ENCODE data around the gene THRAP3.

THRAP3 gene

GRCh38 chr1:36326499-36326898 is 102.3 kb downstream of the THRAP3 start:
- DNase-seq (ENCODE audit: low read depth, low spot score) = no peak

GRCh38 chr1:36327421-36328087 is 103.3 kb downstream of the THRAP3 start:
- DNase-seq (ENCODE audit: low read depth, low spot score) = no peak

- no peak for DNase-seq (ENCODE audit: low read depth, low spot score)
These were observed 103.8 kb downstream of the THRAP3 start for GRCh38 chr1:36328088-36328480.

GRCh38 chr1:36328713-36329112 is 104.5 kb downstream of the THRAP3 start:
- DNase-seq (ENCODE audit: low read depth, low spot score) = no peak

GRCh38 chr1:36329817-36330216 is 105.6 kb downstream of the THRAP3 start:
- no peak for DNase-seq (ENCODE audit: low read depth, low spot score)

- DNase-seq (ENCODE audit: low read depth, low spot score) = no peak
These were observed 106.7 kb downstream of the THRAP3 start for GRCh38 chr1:36330940-36331339.

GRCh38 chr1:36337830-36338229 is 113.6 kb downstream of the THRAP3 start:
- no peak for DNase-seq (ENCODE audit: low read depth, low spot score)

GRCh38 chr1:36339215-36339614 is 115.0 kb downstream of the THRAP3 start:
- no peak for DNase-seq (ENCODE audit: low read depth, low spot score)

GRCh38 chr1:36339615-36340014 is 115.4 kb downstream of the THRAP3 start:
- DNase-seq (ENCODE audit: low read depth, low spot score) = no peak

GRCh38 chr1:36341626-36342320 is 117.5 kb downstream of the THRAP3 start:
- no peak for DNase-seq (ENCODE audit: low read depth, low spot score)

GRCh38 chr1:36342426-36343185 is 118.4 kb downstream of the THRAP3 start:
- no peak for DNase-seq (ENCODE audit: low read depth, low spot score)

GRCh38 chr1:36343651-36344394 is 119.6 kb downstream of the THRAP3 start:
- DNase-seq (ENCODE audit: low read depth, low spot score) = no peak

GRCh38 chr1:36344395-36344680 is 120.1 kb downstream of the THRAP3 start:
- DNase-seq (ENCODE audit: low read depth, low spot score) = no peak

GRCh38 chr1:36345353-36345752 is 121.1 kb downstream of the THRAP3 start:
- no peak for DNase-seq (ENCODE audit: low read depth, low spot score)

GRCh38 chr1:36346741-36347370 is 122.6 kb downstream of the THRAP3 start:
- no peak for DNase-seq (ENCODE audit: low read depth, low spot score)

- DNase-seq (ENCODE audit: low read depth, low spot score) = no peak
These were observed 125.0 kb downstream of the THRAP3 start for GRCh38 chr1:36349241-36349671.

GRCh38 chr1:36349839-36350238 is 125.6 kb downstream of the THRAP3 start:
- no peak for DNase-seq (ENCODE audit: low read depth, low spot score)

- no peak for DNase-seq (ENCODE audit: low read depth, low spot score)
These were observed 126.5 kb downstream of the THRAP3 start for GRCh38 chr1:36350659-36351226.

GRCh38 chr1:36351227-36351977 is 127.2 kb downstream of the THRAP3 start:
- no peak for DNase-seq (ENCODE audit: low read depth, low spot score)

- DNase-seq (ENCODE audit: low read depth, low spot score) = no peak
These were observed 128.1 kb downstream of the THRAP3 start for GRCh38 chr1:36352125-36352909.
